Fibroblast of skin of left biceps (primary cell): Measurements from ENCODE around the gene ARAP1.

Experiments used
- DNase-seq, 2 experiments: peaks; one replicate each; pipeline ENCODE4 v3.0.0-alpha.2; 2013; ENCODE audit warnings: low read depth in 2 of 2

The ARAP1 gene

DNA sequence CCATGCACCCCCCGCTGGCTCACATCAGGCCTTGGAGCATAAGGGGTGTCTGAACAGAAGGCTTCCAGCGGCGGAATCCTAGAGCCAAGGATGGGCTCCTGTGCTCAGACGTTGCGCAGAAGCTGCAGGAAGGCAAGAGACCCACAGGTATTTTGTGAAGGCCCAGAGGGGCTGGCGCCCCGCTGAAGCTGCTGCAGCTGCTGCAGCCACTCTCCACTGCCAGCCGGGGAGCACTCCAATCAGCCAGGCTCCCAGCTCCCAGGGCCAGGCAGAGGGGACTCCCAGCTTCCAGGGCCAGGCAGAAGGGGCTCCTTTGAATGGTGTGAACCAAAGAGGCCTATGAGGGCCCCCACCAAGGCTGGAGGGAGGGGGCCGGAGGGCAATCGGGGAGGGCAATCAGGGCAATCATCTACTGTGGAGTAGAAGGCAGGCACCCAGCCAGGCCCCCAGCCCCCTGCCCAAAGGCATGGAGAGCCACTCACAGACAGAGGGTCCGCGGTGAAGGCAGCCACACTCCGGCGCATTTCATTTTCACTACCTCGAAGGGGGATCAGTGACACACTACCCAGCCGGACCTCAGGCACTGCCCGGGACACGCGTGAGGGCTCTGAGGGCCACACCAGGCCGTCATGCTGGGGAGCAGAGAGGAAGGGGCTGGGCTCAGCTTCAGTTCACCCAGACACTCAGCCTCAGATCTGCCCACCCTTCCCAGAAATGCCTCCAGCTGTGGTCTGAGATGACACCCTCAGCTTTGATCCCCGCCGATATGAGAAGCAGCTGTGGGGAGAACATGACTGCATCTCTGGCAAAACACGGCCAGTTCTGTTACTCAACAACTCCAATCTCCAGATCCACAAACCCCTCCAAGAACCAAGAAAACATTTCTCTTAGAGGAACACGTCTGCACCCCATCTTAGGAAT is 66.4 kb downstream of the ARAP1 start:
- DNase-seq, result peak; percentile 51 to 53

DNA sequence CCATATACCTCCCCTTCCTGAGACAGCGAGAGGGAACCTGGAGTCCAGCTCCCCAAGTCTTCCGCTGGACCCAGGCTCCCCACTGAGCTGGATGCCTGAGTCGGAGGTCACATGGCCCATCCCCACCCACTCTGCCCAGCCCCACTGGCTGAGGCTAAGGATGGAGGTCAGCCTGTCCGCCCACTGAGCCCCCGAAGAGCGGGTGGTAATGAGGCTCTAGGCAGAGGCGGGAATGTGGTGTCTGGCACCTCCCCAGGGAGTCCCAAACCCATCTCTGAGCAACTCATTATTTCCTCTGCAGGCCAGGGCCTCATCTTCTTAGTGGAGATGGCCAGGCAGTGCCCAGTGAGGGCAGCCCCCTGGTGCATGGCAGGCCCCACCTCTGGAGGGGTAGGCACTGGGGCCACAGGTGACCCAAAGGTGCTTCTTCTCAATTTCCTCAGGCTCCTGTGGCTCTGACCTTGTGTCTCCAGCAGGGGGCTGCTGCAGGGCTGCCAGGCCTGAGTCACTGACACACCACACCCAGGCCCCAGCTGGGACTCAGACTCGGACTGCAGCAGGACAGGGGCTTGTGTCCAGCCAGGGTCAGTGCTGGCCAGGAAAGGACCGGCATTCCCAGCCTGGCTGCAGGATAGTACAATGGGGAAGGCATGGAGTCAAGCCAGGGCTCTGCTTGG is 67.8 kb downstream of the ARAP1 start:
- DNase-seq, result no peak

DNA sequence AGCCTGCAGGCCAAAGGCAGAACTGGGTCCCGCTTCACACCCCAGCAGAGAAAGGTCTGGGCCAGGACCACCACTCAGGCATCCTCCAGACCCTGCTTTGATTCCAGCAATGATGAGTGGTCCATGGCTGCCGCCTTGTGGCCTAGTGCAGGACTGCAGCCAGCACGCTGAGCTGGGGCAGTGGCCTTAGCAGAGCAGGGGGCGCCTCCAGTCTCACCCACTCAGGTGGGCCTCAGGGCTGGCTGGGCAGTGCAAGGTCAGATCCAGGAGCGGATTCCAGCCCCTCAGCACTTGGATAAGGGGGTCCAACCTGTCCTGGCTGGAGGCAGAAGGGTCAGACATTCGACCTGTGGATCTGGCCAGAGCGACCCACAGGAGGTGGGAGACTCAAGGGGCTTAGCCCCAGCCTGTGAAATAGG is 68.4 kb downstream of the ARAP1 start:
- no peak for DNase-seq

DNA sequence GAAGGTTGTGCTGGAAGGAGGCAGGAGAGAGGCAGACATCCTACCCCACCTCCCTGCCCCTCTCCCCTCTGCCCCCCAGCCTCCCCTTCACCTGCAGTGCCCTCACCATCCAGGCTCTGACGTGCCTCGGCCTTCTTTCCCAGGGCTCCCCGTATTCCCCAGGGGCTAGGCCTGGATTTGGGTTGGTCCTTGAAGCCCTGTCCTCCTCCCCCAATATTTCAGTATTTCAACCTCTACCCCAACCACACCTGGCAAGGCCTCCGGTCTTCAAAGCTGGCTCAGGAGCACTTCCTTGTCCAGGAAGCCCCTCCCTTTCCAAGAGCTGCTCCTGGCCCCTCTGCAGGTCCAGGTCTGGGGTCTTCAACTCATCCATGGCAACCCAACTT is 69.4 kb downstream of the ARAP1 start:
- no peak for DNase-seq

DNA sequence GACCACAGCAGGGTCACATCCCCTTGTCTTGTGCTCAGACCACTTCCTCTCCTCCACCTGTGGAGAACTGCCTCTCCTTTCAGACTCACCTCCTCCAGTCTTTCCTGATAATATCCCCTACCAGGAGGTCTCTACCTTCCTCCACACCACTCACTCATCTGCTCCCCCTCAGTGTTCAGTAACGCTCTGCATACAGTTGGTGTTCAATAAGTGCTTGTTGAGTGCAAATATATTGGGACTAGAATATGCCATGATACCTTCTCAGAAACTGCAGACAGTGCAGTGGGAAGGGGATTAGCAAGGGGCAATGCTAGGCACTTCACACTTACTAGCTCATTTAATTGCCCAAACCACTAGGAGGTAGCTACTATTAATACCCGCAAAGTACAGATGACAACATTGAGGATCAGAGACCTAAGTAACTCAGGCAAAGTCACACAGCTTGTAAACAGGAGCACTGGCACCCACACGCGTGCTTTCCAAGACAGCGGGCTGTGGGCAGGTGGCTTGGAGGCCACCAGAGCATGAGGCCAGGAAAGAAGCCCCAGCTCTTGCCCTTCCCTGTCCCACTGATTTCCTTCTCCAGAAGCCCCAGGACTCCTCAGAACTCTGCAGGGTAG is 69.9 kb downstream of the ARAP1 start:
- DNase-seq, result no peak

DNA sequence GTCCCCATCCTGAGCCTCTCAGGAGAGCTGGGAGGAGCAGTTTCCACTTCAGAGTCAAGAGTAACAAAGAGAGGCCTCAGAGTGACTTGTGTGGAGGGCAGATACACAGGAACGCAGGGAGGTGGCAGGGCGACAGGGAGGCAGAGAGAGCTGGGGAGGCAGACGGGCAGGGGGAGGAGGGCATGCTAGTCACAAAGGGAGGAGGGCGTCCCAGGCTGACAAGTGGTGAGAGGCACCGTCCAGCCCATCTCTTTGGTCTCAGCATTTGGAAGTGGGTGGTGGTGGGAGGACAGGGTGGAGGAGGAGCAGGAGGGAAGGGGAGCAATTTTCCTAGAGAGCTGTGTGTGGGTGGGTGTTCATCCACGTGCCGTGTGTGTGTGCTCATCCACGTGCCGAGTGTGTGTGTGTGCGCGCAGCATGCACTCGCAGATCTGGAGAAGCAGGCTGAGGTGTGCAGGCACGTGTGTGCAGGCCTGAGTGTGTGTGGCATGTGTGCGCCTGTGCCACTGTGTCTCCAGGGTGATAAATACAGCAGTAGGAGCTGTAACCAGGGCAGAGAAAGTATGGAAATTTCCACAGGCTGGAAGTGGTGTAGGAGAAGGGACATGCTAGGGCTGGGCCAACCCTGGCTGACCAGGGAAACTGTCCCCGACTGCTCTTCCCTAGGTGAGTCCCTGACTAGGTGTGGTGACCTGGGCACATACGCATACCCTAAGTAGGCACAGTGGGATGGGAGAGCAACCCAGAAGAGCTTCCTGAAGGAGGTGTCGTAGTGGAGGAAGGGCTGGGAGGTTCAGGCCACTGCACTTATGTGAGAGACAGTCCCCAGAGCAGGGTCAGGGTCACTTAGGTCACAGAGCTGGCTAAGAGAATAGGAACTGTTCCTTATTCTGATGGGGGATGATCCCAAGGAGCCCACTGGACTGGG is 70.7 kb downstream of the ARAP1 start:
- DNase-seq, result no peak

DNA sequence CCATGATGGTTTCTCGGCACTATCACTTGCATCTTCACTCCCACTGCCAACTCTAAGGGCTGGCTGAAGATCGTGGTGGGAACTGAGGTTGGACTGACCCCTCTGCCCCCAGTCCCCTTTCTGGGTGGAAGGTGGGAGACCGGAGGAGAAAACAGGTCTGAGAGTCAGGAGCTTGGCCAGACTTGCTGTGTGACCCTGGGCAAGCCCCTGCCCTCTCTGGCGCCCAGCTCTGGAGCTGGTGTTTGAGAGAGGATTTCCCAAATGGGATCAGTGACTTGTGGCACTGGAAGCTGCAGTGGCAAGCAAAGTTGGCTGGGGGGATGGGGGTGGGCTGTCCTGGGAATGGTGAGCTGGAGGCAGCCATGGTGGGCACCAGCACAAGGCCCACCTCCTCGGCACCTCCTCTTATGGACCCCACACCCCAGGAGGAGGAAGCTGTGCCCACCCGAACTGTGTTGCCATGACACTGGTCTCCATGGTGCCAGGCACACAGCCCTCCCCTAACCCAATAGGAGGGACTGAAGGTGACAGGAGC is 71.5 kb downstream of the ARAP1 start:
- DNase-seq, result no peak

DNA sequence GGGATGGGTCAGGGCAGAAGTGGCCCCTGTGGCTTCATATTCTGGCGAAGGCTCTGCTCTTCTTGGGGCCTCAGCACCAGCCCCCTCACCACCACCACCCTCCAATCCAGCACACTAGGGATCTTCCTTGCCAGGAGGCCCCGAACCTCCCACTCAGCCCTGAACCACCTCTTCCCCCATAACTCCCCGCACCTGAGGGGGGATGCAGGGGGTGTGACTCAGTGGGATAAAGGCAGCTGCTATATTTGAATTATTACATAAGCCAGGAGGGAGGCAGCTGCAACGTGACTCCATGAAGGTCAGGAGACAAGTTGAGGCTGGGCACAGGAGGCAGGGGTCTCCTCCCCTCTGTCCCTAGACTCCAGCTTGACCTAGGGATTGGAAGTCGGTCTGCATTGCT is 72.3 kb downstream of the ARAP1 start:
- no peak for DNase-seq

DNA sequence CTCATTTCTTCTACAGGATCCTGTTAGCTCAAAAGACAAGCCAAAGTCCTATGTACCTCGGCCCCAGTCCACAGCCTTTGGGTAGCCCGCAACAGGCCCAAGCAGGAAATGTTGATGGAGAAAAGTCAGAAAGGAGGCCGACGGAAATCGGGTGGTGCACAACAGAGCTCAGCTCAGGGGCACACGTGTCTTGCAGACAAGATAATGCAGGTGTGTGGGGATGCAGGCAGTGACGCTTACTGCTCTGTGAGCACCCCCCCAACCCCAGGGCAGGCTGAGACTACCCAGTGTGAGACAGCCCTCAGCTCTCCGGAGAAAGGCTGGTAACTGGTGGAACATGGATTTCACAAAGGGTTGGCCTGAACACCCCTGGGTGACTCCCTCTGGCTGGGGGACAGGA is 73.7 kb downstream of the ARAP1 start:
- DNase-seq, result no peak

DNA sequence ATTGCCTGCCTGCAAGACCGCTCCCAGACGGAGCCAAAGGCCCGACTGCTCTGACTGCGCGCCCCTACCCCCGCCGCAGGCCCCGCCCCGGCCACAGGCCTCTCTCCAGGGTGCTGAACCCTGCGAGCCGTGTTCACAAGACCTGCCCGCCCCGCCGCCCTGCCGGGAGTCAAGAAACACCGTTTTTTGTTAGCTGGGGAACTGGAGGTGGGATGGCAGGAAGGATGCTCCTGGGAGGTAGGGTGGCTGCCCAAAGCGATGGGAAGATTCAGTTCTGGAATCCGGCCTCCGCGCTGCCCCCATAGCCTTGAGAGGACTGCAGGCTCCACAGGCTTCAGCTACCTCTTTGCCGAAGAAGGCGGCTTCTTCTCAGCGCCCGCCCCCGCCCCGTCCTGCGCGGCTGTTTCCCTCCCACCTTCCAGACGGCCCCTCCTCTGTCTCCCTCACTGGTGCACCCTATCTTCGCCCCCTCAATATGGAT is 75.3 kb downstream of the ARAP1 start:
- DNase-seq, result no peak

DNA sequence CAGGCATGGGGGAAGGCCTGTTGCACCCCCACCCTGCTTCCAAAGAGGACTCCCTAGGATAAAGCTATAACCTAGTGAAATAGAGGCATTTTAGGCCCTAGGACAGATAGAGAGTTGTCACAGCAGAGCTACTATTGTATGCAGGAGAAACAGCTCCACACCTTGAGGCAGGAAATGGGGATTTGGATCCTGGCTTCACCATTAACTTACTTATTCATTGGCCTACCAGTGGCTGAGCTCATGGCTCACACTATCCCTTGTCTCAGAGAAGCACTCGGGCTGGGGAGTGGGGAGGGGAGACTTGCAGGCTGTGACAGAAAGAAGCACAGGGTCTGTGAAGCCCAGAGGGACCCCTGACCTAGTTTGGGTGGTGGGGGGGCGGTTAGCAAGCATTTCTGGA is 77.0 kb downstream of the ARAP1 start:
- DNase-seq, result no peak

DNA sequence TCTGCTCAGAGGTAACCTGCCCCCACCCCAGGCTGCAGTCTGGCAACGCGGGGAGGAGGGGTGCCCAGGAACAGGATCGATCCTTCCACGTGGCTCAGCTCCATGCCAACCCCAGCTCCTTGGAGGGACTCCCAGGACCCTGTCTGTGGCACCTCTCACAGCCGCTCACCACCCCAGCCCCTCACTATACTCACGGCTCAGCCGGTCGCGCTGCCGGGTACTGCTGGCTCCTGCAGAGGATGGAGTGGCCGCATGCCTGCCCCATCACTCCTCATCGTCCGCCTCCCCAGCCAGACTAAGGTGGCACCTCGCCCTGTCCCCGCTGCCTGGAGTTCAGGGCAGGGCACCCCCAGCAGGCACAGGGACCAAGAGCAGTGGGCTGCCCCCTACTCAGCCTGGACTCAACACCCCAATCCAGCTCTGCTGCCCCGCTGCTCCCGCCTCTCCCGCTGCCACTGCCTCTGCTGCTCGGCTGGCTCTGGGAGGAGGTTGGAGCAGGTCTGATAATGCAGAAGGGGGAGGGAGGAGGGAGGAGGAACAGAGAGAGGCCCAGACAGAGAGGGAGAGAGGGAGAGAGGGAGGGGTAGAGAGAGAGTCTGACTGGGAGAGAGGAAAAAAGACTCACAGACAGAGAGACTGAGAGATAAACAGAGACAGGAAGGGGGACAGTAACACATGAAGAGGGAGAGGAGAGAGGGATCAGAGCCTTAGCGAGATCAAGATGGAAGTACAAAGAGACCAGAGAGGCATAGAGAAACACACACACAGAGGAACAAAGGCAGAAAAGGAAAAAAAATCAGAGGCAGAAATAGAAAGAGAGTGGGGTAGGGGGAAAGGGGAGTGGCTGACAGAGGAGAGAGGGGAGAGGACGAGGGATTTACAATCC is 78.0 kb downstream of the ARAP1 start, which contains the start of gene PDE2A:
TSS of gene PDE2A (minus strand) at position 480 of the 886 bp plus-strand sequence. CDS start at position 265, 215 bp downstream.
- no peak for DNase-seq

DNA sequence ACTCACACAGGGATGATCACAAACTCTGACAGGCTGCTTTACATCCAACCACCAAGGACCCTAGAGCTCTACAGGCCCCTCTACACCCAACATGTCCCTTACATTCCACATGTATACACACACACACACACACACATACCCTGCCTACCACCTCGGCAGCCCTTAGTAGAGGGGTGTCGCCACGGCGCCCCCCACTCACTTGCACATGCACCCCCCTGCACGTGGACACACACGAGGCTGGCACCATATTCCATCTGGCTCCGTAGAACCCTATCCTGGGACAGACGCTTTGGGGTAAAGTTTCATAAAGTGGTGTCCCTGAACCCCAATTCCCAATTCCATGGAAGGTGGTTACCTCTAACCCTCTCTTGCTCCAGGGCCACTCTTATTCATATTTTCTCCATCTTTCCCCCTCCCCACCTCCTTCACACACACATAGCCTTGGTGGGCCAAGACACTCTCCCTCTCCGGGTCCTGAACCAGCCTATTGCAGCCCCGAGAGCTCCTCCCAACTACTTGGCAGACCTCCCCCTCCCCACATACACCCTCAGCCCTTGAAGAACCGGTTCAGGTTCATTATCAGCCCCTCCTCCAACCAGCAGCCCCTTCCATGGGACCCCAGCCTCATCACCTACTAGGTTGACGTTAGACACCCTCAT is 78.8 kb downstream of the ARAP1 start:
- DNase-seq, result no peak

DNA sequence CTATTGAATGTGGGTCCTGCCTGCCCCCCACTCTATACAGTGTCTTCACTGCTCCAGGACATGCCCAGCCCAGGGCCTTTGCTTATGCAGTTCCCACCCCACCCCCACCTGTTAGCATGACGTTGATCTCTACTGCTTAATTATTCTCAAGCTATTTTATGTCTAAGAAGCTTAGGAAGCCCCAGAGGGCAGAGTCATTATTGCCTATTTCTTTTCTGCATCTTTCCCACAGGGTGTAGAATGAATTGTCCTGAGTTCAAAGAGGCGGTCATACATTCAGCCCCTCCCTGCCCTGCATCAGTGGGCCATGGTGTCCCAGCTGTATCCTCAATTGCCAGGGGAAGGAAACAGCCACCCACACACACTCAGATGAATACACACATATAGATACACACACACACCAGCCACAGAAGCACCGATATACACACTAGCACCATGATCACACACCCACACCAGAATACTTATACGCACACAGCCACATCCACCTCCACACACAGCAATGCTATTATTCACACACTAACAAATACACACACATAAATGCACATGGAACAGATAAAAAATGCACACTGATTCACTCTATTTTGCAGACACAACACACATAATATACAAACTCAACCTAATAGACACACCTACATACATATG is 79.5 kb downstream of the ARAP1 start:
- no peak for DNase-seq

DNA sequence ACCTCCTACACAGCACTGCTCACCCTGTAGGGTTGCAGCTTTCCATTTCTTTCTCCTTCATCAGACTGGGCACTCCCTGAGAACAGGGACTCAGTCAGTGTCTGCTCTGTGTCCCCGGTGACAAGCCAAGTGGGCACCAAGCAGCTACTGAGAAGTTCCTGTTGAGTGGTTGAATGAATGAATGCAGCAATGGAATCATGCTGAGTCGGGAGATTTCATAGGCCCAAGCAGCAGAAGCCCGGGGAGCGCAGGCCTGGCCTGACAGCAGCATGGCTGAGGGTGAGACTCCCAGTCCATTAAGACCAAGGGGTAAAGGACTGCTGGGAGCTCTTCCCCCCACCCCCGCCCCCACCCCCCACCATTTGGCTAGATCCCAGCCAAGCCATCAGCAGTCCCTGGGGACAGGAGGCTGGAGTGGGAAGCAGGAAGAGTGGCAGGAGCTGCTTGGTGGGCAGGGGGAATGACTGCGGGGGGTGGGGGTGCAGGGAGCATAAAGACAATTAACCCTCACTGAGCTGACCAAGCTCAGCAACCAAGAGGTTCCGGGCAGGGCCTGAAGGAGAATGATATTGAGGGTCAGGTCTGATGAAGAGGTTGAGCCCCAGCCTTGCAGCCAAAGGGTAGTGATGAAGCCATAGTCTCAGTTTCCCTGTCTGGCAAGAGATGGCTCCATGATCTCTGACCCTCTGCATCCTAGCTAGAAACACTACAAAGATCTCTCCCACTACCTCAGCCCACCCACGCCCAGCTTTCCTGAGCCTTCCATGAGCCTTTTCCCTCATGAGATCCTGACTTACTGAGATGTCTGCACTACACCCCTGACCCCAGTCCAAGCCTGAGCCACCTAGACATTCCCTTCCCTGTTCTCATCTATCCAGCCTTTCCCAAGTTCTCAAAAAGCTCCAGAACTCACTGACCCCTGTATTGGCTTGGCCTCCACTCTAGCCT is 80.8 kb downstream of the ARAP1 start:
- DNase-seq, result no peak

DNA sequence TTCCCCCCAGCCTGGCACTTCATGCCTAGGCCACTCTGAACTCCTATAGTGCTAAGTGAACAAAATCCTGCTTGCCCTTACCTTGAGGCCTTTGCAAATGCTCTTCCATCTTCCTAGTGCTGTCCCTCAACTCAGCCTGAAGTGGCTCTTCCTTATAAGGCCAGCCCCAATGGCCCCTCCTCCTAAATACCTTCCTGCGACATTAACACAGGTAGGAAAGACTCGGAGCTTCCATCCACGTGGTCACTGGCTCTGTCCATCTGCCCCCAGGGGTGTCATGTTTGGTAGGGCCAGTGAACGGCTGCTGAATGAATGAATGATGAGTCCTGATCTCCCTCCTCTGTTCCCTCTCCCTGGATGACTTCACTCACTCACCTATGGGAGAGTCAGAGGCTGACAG is 82.2 kb downstream of the ARAP1 start:
- no peak for DNase-seq

DNA sequence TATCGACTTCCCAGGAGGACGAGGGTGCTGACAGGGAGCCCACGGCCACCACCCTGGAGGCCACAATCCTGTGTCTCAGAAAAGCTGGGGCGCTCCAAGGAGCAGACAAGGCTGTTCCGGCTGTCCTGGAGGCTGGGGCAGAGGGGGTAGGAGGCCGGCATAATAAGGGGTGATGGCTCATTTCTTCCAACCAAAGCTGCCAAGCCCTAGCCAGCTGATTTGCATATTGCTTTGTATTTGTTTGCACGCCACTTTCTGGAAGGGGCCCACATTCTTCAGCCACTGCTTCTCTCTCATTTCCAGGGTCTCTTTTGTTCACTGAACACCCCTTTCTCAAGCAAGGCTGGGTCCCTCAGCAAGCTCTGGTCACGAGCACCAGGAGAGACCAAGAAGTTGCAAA is 82.7 kb downstream of the ARAP1 start:
- DNase-seq, result no peak
